AG04450 (cell line): ENCODE data around the gene PTPRR. TPM values are rescaled to one million over a fixed set of nuclear protein-coding genes. Genes with fewer than 3 reads are reported as not detected.

Experiments used
- CTCF ChIA-PET: fragments of 300-600, 350-600 bp; formaldehyde crosslinking; extraction: SDS; loops from one replicate; lab custom pipeline; 2022; ENCODE audit warnings: antibody characterized with exemption, inconsistent platforms; lab: Charles Lee
- POLR2A ChIA-PET: fragments of 350-600 bp; formaldehyde crosslinking; extraction: SDS; loops from one replicate; lab custom pipeline; 2021; ENCODE audit warnings: antibody characterized with exemption, inconsistent platforms; lab: Yijun Ruan, JAX
- DNase-seq: peaks from one replicate; pipeline ENCODE4 v3.0.0-alpha.2; 2011; ENCODE audit warnings: low read depth, low spot score
- H3K27ac ChIP-seq: one replicate; pipeline ENCODE4 v1.5.1; 2012; ENCODE audit warnings: low read depth, low read length, control low read depth
- H3K27me3 ChIP-seq: one replicate; pipeline ENCODE4 v1.6.0; 2012; ENCODE audit warnings: low read length; ENCODE audit not compliant: control insufficient read depth, insufficient read depth
- H3K4me3 ChIP-seq: 2 replicates; pipeline ENCODE4 v1.5.1; 2011; ENCODE audit warnings: mild to moderate bottlenecking, low read depth, low read length, control low read depth
- H3K9me3 ChIP-seq: 2 replicates; pipeline ENCODE4 v1.5.1; 2012; ENCODE audit warnings: low read length; ENCODE audit not compliant: control insufficient read depth, insufficient read depth
- CTCF ChIP-seq: IDR thresholded peaks from 2 replicates; pipeline ENCODE4 v1.5.1; 2011; ENCODE audit warnings: low read depth, low read length, control low read depth, inconsistent platforms
- polyA plus RNA-seq: library from polyadenylated mRNA; depleted of rRNA; stranded (reverse); fragments of >200 nt; gene quantifications from 2 replicates; pipeline ENCODE4 v1.2.3, GENCODE V29; 2011

PTPRR gene
- polyA plus RNA-seq, 1 experiment: 0.07 TPM

- H3K27ac ChIP-seq: no peak overlapping the region
- peaks cover 7% of the 10 kb centered on the region for H3K27me3 ChIP-seq
- no peak overlapping the region for H3K4me3 ChIP-seq
- CTCF ChIA-PET: no interaction called here
- no peaks in the 10 kb centered on the region for H3K9me3 ChIP-seq
- POLR2A ChIA-PET: no interaction called here
- no peak for TF ChIP-seq CTCF
- no peak for DNase-seq
Measured at GRCh38 chr12:70617450-70617849, 303.1 kb downstream of the PTPRR start.

GRCh38 chr12:70615174-70615866 is 305.2 kb downstream of the PTPRR start:
- no peak overlapping the region for H3K4me3 ChIP-seq
- H3K27ac ChIP-seq: no peak overlapping the region
- H3K27me3 ChIP-seq: peaks cover 10% of the 10 kb centered on the region
- H3K9me3 ChIP-seq: no peaks in the 10 kb centered on the region
- DNase-seq: no peak
- no peak for TF ChIP-seq CTCF
- ChIA-PET POLR2A (no interaction called here), CTCF (no interaction called here)

- CTCF ChIA-PET: no interaction called here
- TF ChIP-seq CTCF: no peak
- DNase-seq: no peak
- H3K27me3 ChIP-seq: peaks cover 12% of the 10 kb centered on the region
- POLR2A ChIA-PET: no interaction called here
- H3K27ac ChIP-seq: no peak overlapping the region
- peak overlapping the region; percentile 45 for H3K4me3 ChIP-seq
- no peaks in the 10 kb centered on the region for H3K9me3 ChIP-seq
Measured at GRCh38 chr12:70609739-70610491, 310.6 kb downstream of the PTPRR start.

GRCh38 chr12:70609203-70609602 is 311.3 kb downstream of the PTPRR start:
- no peak for DNase-seq
- H3K27ac ChIP-seq: no peak overlapping the region
- TF ChIP-seq CTCF: no peak
- POLR2A ChIA-PET: no interaction called here
- no peak overlapping the region for H3K4me3 ChIP-seq
- H3K27me3 ChIP-seq: peaks cover 10% of the 10 kb centered on the region
- H3K9me3 ChIP-seq: no peaks in the 10 kb centered on the region
- CTCF ChIA-PET: no interaction called here

- H3K27me3 ChIP-seq: peaks cover 10% of the 10 kb centered on the region
- POLR2A ChIA-PET: no interaction called here
- CTCF ChIA-PET: no interaction called here
- H3K4me3 ChIP-seq: no peak overlapping the region
- no peak for TF ChIP-seq CTCF
- H3K27ac ChIP-seq: no peak overlapping the region
- H3K9me3 ChIP-seq: no peaks in the 10 kb centered on the region
- DNase-seq: no peak
Measured at GRCh38 chr12:70608184-70608583, 312.4 kb downstream of the PTPRR start.
